Keratinocyte (primary cell): ENCODE measurements around the gene HOXA11. TPM values are rescaled to one million over a fixed set of nuclear protein-coding genes. Genes with fewer than 3 reads are reported as not detected.

Source experiments
- DNase-seq: peaks from one replicate; pipeline ENCODE4 v3.0.0-alpha.2; 2011; ENCODE audit warnings: low read depth, missing footprints, low spot score
- FAIRE-seq: peaks from 2 replicates; lab custom pipeline; 2011; peaks lifted over from hg19 to GRCh38; lab: Jason Lieb, UNC
- H2AFZ ChIP-seq: 2 replicates; pipeline ENCODE4 v1.6.0; 2012; ENCODE audit warnings: low read length, control low read depth, inconsistent platforms; ENCODE audit not compliant: control insufficient read depth
- H3K27ac ChIP-seq: 2 replicates; pipeline ENCODE4 v1.5.1; 2011; ENCODE audit warnings: low read length; ENCODE audit not compliant: control insufficient read depth, insufficient read depth
- H3K27me3 ChIP-seq: 3 replicates; pipeline ENCODE4 v1.6.0; 2011; ENCODE audit warnings: low read length; ENCODE audit not compliant: control insufficient read depth, insufficient read depth; ENCODE audit errors: extremely low read depth
- H3K36me3 ChIP-seq, 2 experiments: 2 replicates in 1 of 2; 3 replicates in 1 of 2; pipeline ENCODE4 v1.5.1; 2011; ENCODE audit warnings: low read length in 2 of 2, mild to moderate bottlenecking in 1 of 2; ENCODE audit not compliant: control insufficient read depth in 2 of 2, insufficient read depth in 2 of 2; ENCODE audit errors: extremely low read depth in 1 of 2
- H3K4me1 ChIP-seq: 3 replicates; pipeline ENCODE4 v1.5.1; 2011; ENCODE audit warnings: low read length; ENCODE audit not compliant: control insufficient read depth, insufficient read depth; ENCODE audit errors: extremely low read depth
- H3K4me2 ChIP-seq: 3 replicates; pipeline ENCODE4 v1.6.0; 2011; ENCODE audit warnings: low read depth, low read length; ENCODE audit not compliant: control insufficient read depth, insufficient read depth; ENCODE audit errors: extremely low read depth
- H3K4me3 ChIP-seq, 3 experiments: fragments of 200-600 bp in 1 of 3; sonication (generic) in 1 of 3; 2 replicates in 2 of 3; 3 replicates in 1 of 3; pipeline ENCODE4 v1.5.1; 2011 to 2016; ENCODE audit warnings: low read length in 3 of 3, mild to moderate bottlenecking in 3 of 3, control low read depth in 2 of 3, inconsistent platforms in 1 of 3, low read depth in 1 of 3, mixed read lengths in 1 of 3, mixed run types in 1 of 3, moderate library complexity in 1 of 3; ENCODE audit not compliant: control insufficient read depth in 2 of 3, insufficient read depth in 2 of 3; ENCODE audit errors: extremely low read depth in 1 of 3
- H3K79me2 ChIP-seq: 2 replicates; pipeline ENCODE4 v1.6.0; 2012; ENCODE audit warnings: low read length; ENCODE audit not compliant: control insufficient read depth, insufficient read depth
- H3K9ac ChIP-seq: 3 replicates; pipeline ENCODE4 v1.6.0; 2011; ENCODE audit warnings: low read length; ENCODE audit not compliant: control insufficient read depth, insufficient read depth; ENCODE audit errors: extremely low read depth
- H3K9me1 ChIP-seq: 3 replicates; pipeline ENCODE4 v1.6.0; 2011; ENCODE audit warnings: low read length; ENCODE audit not compliant: control insufficient read depth, insufficient read depth; ENCODE audit errors: extremely low read depth
- H3K9me3 ChIP-seq: 2 replicates; pipeline ENCODE4 v1.5.1; 2012; ENCODE audit warnings: low read depth, low read length; ENCODE audit not compliant: control insufficient read depth
- H4K20me1 ChIP-seq: 3 replicates; pipeline ENCODE4 v1.6.0; 2011; ENCODE audit warnings: low read length; ENCODE audit not compliant: control insufficient read depth, insufficient read depth; ENCODE audit errors: extremely low read depth
- CTCF ChIP-seq, 3 experiments: IDR thresholded peaks in 1 of 3; conservative IDR thresholded peaks in 1 of 3; optimal IDR thresholded peaks in 1 of 3; 2 replicates in 2 of 3; 3 replicates in 1 of 3; pipeline versions ENCODE3 to v1.5.1; 2011; ENCODE audit warnings: low read length in 3 of 3, mild to moderate bottlenecking in 3 of 3, moderate library complexity in 2 of 3, control low read depth in 1 of 3, inconsistent platforms in 1 of 3; ENCODE audit not compliant: insufficient read depth in 2 of 3; ENCODE audit errors: extremely low read depth in 1 of 3
- EZH2 ChIP-seq: IDR thresholded peaks from one replicate; pipeline ENCODE4 v1.6.1; 2012; ENCODE audit warnings: inconsistent platforms, mild to moderate bottlenecking, low read length, moderate library complexity
- dilution Hi-C: fragments of 300-500 bp; cut with MboI; formaldehyde crosslinking; loops from one replicate; pipeline ENCODE4 v1.7.0; 2020; ENCODE audit warnings: low sequenced_read_pairs; ENCODE audit not compliant: extremely low pct_ligation_motif_present
- polyA plus RNA-seq, 5 experiments: library from polyadenylated mRNA; depleted of rRNA in 3 of 5; stranded (reverse) in 3 of 5; stranded (forward) in 1 of 5; unstranded in 1 of 5; fragments of >200 nt; gene quantifications; 1 replicate in 1 of 5; 2 replicates in 3 of 5; 3 replicates in 1 of 5; pipeline versions ENCODE4 v1.2.1 to v1.2.3, GENCODE V29; 2011 to 2012; ENCODE audit warnings: missing spikeins in 2 of 5, low read depth in 1 of 5, low replicate concordance in 1 of 5

The HOXA11 gene
- polyA plus RNA-seq, 1 donor (not counting 4 experiments of a cell fraction or from before 2014, with no cell fraction given): 0.07 TPM

GRCh38 chr7:27148756-27149641 lies 36.0 kb downstream of the HOXA11 start:
- H3K9ac ChIP-seq: peak overlapping the region; percentile 93

GRCh38 chr7:27148031-27148755 lies 36.8 kb downstream of the HOXA11 start:
- H3K9ac ChIP-seq: peak overlapping the region; percentile 93
- H3K36me3 ChIP-seq: peaks cover 0 to 7% of the 10 kb centered on the region in 2 experiments
- peaks cover 59% of the 10 kb centered on the region for H3K4me1 ChIP-seq
- H3K9me1 ChIP-seq: no peaks in the 10 kb centered on the region
- dilution Hi-C loops: no loop called here
- H3K27ac ChIP-seq: peak overlapping the region; percentile 87
- H3K9me3 ChIP-seq: no peaks in the 10 kb centered on the region
- no peak for DNase-seq
- no peaks in the 10 kb centered on the region for H3K27me3 ChIP-seq
- TF ChIP-seq CTCF (optimal IDR thresholded peaks at IDR 0.05 in 1 of 3, IDR thresholded peaks at IDR 0.05 in 1 of 3, conservative IDR thresholded peaks at IDR 0.05 in 1 of 3; ENCODE audit: extremely low read depth in 1 of 3, insufficient read depth in 2 of 3, low read length in 3 of 3): no peak
- no peak for TF ChIP-seq EZH2
- no peak for FAIRE-seq
- peak overlapping the region; percentile 17 for H2AFZ ChIP-seq
- peaks cover 83% of the 10 kb centered on the region for H3K79me2 ChIP-seq
- H4K20me1 ChIP-seq: no peaks in the 10 kb centered on the region
- peak overlapping the region; percentile 60 to 83 (median 74) for H3K4me3 ChIP-seq
- peak overlapping the region; percentile 98 for H3K4me2 ChIP-seq

More at GRCh38 chr7:27148756-27149641, 36.0 kb downstream of the HOXA11 start:
- dilution Hi-C loops: no loop called here
- Histone ChIP-seq H3K4me2 (peak overlapping the region; percentile 98), H3K9me1 (no peaks in the 10 kb centered on the region), H3K79me2 (peaks cover 84% of the 10 kb centered on the region), H3K4me1 (peaks cover 66% of the 10 kb centered on the region), H3K4me3 (peak overlapping the region; percentile 60 to 83 (median 74)), H3K27me3 (no peaks in the 10 kb centered on the region), H3K27ac (peak overlapping the region; percentile 87), H3K36me3 (peaks cover 0 to 7% of the 10 kb centered on the region in 2 experiments), H4K20me1 (no peaks in the 10 kb centered on the region), H2AFZ (peak overlapping the region; percentile 17), H3K9me3 (no peaks in the 10 kb centered on the region)
- no peak for DNase-seq
- TF ChIP-seq CTCF (optimal IDR thresholded peaks at IDR 0.05 in 1 of 3, IDR thresholded peaks at IDR 0.05 in 1 of 3, conservative IDR thresholded peaks at IDR 0.05 in 1 of 3; ENCODE audit: extremely low read depth in 1 of 3, insufficient read depth in 2 of 3, low read length in 3 of 3) (no peak), EZH2 (no peak)
- FAIRE-seq: no peak
